PC-9 (cell line): Measurements from ENCODE around the gene RAB4B. TPM values are rescaled to one million over a fixed set of nuclear protein-coding genes. Genes with fewer than 3 reads are reported as not detected.

Experiments used
- BruUV-seq: library from RNA; stranded (reverse); fragments of 400-500 nt; replicated peaks from 2 replicates; lab custom pipeline; 2021; lab: Mats Ljungman, UMichigan
- CTCF ChIA-PET: fragments of 300-600 bp; sonication (Branson Sonifier 250); formaldehyde crosslinking; loops from one replicate; lab custom pipeline; 2022; ENCODE audit warnings: antibody characterized with exemption; lab: Charles Lee
- POLR2A ChIA-PET: fragments of 300-600 bp; sonication (Branson Sonifier 250); formaldehyde crosslinking; loops from one replicate; lab custom pipeline; 2022; ENCODE audit warnings: antibody characterized with exemption; ENCODE audit not compliant: unreplicated experiment; lab: Charles Lee
- DNase-seq, 2 experiments: peaks; one replicate each; pipeline versions ENCODE4 v3.0.0 to v3.0.0-alpha.2; 2015 to 2022; ENCODE audit warnings: mixed read lengths in 1 of 2
- H2AFZ ChIP-seq: fragments of 200-600 bp; sonication (generic); 2 replicates; pipeline ENCODE4 v1.8.1; 2017; ENCODE audit warnings: antibody characterized with exemption
- H3F3A ChIP-seq: fragments of 200-600 bp; sonication (generic); 2 replicates; pipeline ENCODE4 v1.8.1; 2017; ENCODE audit warnings: antibody characterized with exemption, mild to moderate bottlenecking, low read depth; ENCODE audit not compliant: insufficient read depth
- H3K27ac ChIP-seq: fragments of 200-600 bp; sonication (generic); 2 replicates; pipeline ENCODE4 v1.6.1; 2016; ENCODE audit warnings: mixed run types
- H3K27me3 ChIP-seq: fragments of 200-600 bp; sonication (generic); 2 replicates; pipeline ENCODE4 v1.6.1; 2016; ENCODE audit warnings: low read depth, mixed run types; ENCODE audit not compliant: insufficient read depth
- H3K36me3 ChIP-seq: fragments of 200-600 bp; sonication (generic); 2 replicates; pipeline ENCODE4 v1.6.1; 2016; ENCODE audit warnings: low read depth, mixed run types
- H3K4me1 ChIP-seq: fragments of 200-600 bp; sonication (generic); replicated peaks from 2 replicates; pipeline ENCODE4 v1.6.1; 2016; ENCODE audit warnings: mixed run types; ENCODE audit not compliant: insufficient read depth
- H3K4me2 ChIP-seq: fragments of 200-600 bp; sonication (generic); 2 replicates; pipeline ENCODE4 v1.6.1; 2017; ENCODE audit warnings: mixed run types
- H3K4me3 ChIP-seq: fragments of 200-600 bp; sonication (generic); 2 replicates; pipeline ENCODE4 v1.6.1; 2016; ENCODE audit warnings: mixed run types
- H3K79me2 ChIP-seq: fragments of 200-600 bp; sonication (generic); 2 replicates; pipeline ENCODE4 v1.6.1; 2017; ENCODE audit warnings: low read depth, mixed run types
- H3K9me2 ChIP-seq: fragments of 200-600 bp; sonication (generic); 2 replicates; pipeline ENCODE4 v1.8.1; 2017; ENCODE audit warnings: mild to moderate bottlenecking; ENCODE audit not compliant: insufficient read depth
- H3K9me3 ChIP-seq: fragments of 200-600 bp; sonication (generic); 2 replicates; pipeline ENCODE4 v1.8.1; 2016; ENCODE audit warnings: low read depth; ENCODE audit not compliant: insufficient read depth
- H4K20me1 ChIP-seq: fragments of 200-600 bp; sonication (generic); 2 replicates; pipeline ENCODE4 v1.8.1; 2017; ENCODE audit not compliant: insufficient read depth
- CTCF ChIP-seq: fragments of 200-600 bp; sonication (generic); conservative IDR thresholded peaks from 2 replicates; pipeline ENCODE4 v1.6.1; 2017; ENCODE audit warnings: mixed run types, antibody characterized with exemption, mild to moderate bottlenecking, moderate library complexity
- EZH2 ChIP-seq: fragments of 200-600 bp; sonication (generic); IDR thresholded peaks from 2 replicates; pipeline ENCODE4 v1.8.0; 2017; ENCODE audit warnings: antibody characterized with exemption, low read depth
- intact Hi-C: fragments of 100-400 bp; cut with micrococcal nuclease; formaldehyde crosslinking; loops from one replicate; pipeline ENCODE4 v1.10.0; 2022; ENCODE audit not compliant: unreplicated experiment
- total RNA-seq: library from RNA; stranded (reverse); gene quantifications from 2 replicates; pipeline ENCODE4 v1.2.3, GENCODE V29; 2021

Gene RAB4B
- total RNA-seq, 1 experiment from 2014 or later = 22.2 TPM

DNA sequence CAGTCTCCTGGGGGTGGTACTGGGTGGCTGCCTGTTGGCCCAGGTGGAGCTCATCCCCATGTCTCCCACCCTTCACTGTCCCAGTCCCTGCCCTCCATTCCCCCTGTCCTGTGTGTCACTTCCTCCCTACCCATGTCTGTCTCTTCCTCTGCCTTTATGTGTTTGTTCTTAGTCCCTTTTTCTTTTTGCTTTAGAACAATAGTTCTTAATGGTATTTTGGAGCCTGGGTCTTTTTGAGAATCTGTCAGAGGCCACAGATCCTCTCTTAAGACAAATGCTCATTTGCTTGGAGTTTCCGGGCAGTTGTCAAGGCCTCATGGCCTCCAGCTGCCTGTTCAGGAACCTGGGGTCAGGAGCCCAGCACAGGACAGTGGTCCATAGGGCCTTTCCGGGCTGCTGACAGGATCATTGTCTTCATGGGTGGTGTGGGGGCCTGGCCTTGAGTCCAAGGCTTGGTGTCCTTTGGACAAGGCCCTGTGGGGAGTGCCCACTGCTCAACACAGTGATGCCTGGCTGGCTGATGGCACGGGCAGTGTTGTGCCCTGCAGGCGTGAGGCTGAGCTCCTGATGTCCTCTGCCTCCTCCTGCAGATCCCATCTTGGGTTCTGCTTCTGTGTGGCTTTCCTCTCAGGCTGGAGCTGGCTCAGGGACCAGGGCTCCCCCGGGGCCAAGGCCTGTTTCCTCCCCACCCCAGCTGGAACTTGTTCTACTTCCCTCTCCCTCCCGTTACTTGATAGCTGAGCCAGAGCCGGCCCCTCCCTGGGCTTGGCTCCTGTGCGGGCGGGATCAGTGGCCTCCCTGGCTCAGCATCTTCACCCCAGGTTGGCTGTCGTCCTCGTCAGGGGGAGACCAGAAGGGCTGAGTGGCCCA lies 24.5 kb downstream of the RAB4B start:
- H3K4me1 ChIP-seq = peaks cover 32% of the 10 kb centered on the region
- H3K4me3 ChIP-seq = no peak overlapping the region
- POLR2A ChIA-PET = interaction anchor here (0.7 kb wide), 1 partner anchor 52 kb away, joined by 6 read pairs; the partner anchor contains the start of gene SNRPA

GRCh38 chr19:40803170-40803856 lies 25.3 kb downstream of the RAB4B start:
- 0 out of 2 replicates have a peak overlapping the region, but pooled peaks have one; percentile 7 for H3K4me2 ChIP-seq
- H3K27ac ChIP-seq = no peak overlapping the region
- peaks cover 49% of the 10 kb centered on the region for H4K20me1 ChIP-seq
- no peaks in the 10 kb centered on the region for H3F3A ChIP-seq
- BruUV-seq = no TSS peak
- peaks cover 51% of the 10 kb centered on the region for H3K79me2 ChIP-seq
- H3K4me1 ChIP-seq = peaks cover 32% of the 10 kb centered on the region
- TF ChIP-seq EZH2 (no peak), CTCF (no peak)
- ChIA-PET CTCF (interaction anchor here (0.6 kb wide), 1 partner anchor 455 kb away, joined by 16 read pairs; the partner anchor contains the start of genes C19orf47 and PLD3), POLR2A (interaction anchor here (0.7 kb wide), 2 partner anchors 26 to 320 kb away, joined by 3 read pairs; no protein-coding TSS in a partner anchor)
- no peak for DNase-seq
- no peaks in the 10 kb centered on the region for H3K9me2 ChIP-seq
- H3K4me3 ChIP-seq = no peak overlapping the region
- peaks cover 7% of the 10 kb centered on the region for H3K36me3 ChIP-seq
- intact Hi-C loops = no loop called here
- H3K9me3 ChIP-seq = no peaks in the 10 kb centered on the region
- no peaks in the 10 kb centered on the region for H3K27me3 ChIP-seq
- H2AFZ ChIP-seq = no peak overlapping the region

More for the DNA sequence above, 24.5 kb downstream of the RAB4B start:
- intact Hi-C loops = no loop called here
- H3K27ac ChIP-seq = no peak overlapping the region
- no peaks in the 10 kb centered on the region for H3K27me3 ChIP-seq
- H3K4me2 ChIP-seq = peak overlapping the region; percentile 6; the same call in 1 of the 2 replicates
- peaks cover 7% of the 10 kb centered on the region for H3K36me3 ChIP-seq
- CTCF ChIA-PET = no interaction called here
- H3F3A ChIP-seq = peaks cover 3% of the 10 kb centered on the region; the same call in 1 of the 2 replicates
- peaks cover 49% of the 10 kb centered on the region for H4K20me1 ChIP-seq
- peaks cover 51% of the 10 kb centered on the region for H3K79me2 ChIP-seq
- no TSS peak for BruUV-seq
- H3K9me2 ChIP-seq = no peaks in the 10 kb centered on the region
- H3K9me3 ChIP-seq = no peaks in the 10 kb centered on the region
- no peak for TF ChIP-seq EZH2
- no peak for TF ChIP-seq CTCF
- no peak for DNase-seq
- H2AFZ ChIP-seq = no peak overlapping the region
